Measurements from ENCODE around the gene ZMYM4. TPM values are rescaled to one million over a fixed set of nuclear protein-coding genes. Genes with fewer than 3 reads are reported as not detected.

The ZMYM4 gene
- total RNA-seq, 3 donors from 2014 or later (not counting 1 experiment from before 2014, with no cell fraction given), result 41.0 to 48.0 (median 45.8) TPM

- no peaks in the 10 kb centered on the region for H3K4me1 ChIP-seq (ENCODE audit: control insufficient read depth, insufficient read depth, low read length)
- Mint-ChIP-seq H3K9me3 (no peaks in the 10 kb centered on the region), H3K27me3 (ENCODE audit: low read depth in 2 of 2) (no peaks in the 10 kb centered on the region), H3K27ac (peak overlapping the region; percentile 36 to 57), H3K36me3 (no peaks in the 10 kb centered on the region), H3K4me1 (peaks cover 18 to 27% of the 10 kb centered on the region in 2 donors), H3K4me3 (peak overlapping the region; percentile 22)
- ATAC-seq (no peak), DNase-seq (peak in 1 of 2 donors; percentile 55)
- H3K27me3 ChIP-seq (ENCODE audit: control insufficient read depth, insufficient read depth, low read length), result no peaks in the 10 kb centered on the region
- H3K36me3 ChIP-seq (ENCODE audit: control insufficient read depth, insufficient read depth, low read length), result peaks cover 2% of the 10 kb centered on the region
- H3K27ac ChIP-seq (ENCODE audit: low read length), result no peak overlapping the region
- no peaks in the 10 kb centered on the region for H3K9me3 ChIP-seq (ENCODE audit: control insufficient read depth, insufficient read depth, low read length)
- WGBS (ENCODE audit: insufficient coverage), result 66% methylated on average over 4 of the region's 5 CpGs
- intact Hi-C loops (cut with micrococcal nuclease), result no loop called here
- H3K4me3 ChIP-seq (ENCODE audit: low read length), result no peak overlapping the region
- TF ChIP-seq CTCF (IDR thresholded peaks at IDR 0.05), result no peak
Observed at GRCh38 chr1:35285771-35286606, 17.5 kb downstream of the ZMYM4 start.

GRCh38 chr1:35287807-35288640 is 19.5 kb downstream of the ZMYM4 start:
- Histone ChIP-seq H3K27me3 (ENCODE audit: control insufficient read depth, insufficient read depth, low read length) (no peaks in the 10 kb centered on the region), H3K4me1 (ENCODE audit: control insufficient read depth, insufficient read depth, low read length) (no peaks in the 10 kb centered on the region), H3K9me3 (ENCODE audit: control insufficient read depth, insufficient read depth, low read length) (no peaks in the 10 kb centered on the region), H3K4me3 (ENCODE audit: low read length) (no peak overlapping the region), H3K36me3 (ENCODE audit: control insufficient read depth, insufficient read depth, low read length) (peaks cover 2% of the 10 kb centered on the region), H3K27ac (ENCODE audit: low read length) (no peak overlapping the region)
- Mint-ChIP-seq H3K27me3 (ENCODE audit: low read depth in 2 of 2) (no peaks in the 10 kb centered on the region), H3K4me1 (peaks cover 18 to 27% of the 10 kb centered on the region in 2 donors), H3K27ac (no peak overlapping the region), H3K4me3 (no peak overlapping the region), H3K9me3 (no peaks in the 10 kb centered on the region), H3K36me3 (no peaks in the 10 kb centered on the region)
- DNase-seq (no peak), ATAC-seq (no peak)
- intact Hi-C loops (cut with micrococcal nuclease), result no loop called here
- TF ChIP-seq CTCF (IDR thresholded peaks at IDR 0.05), result no peak
- 87% methylated on average over 8 of the region's 9 CpGs for WGBS (ENCODE audit: insufficient coverage)

GRCh38 chr1:35288761-35289160 is 20.3 kb downstream of the ZMYM4 start:
- intact Hi-C loops (cut with micrococcal nuclease), result no loop called here
- no peaks in the 10 kb centered on the region for H3K27me3 Mint-ChIP-seq (ENCODE audit: low read depth in 2 of 2)
- no peaks in the 10 kb centered on the region for H3K9me3 Mint-ChIP-seq
- no peak overlapping the region for H3K4me3 Mint-ChIP-seq
- Histone ChIP-seq H3K27me3 (ENCODE audit: control insufficient read depth, insufficient read depth, low read length) (no peaks in the 10 kb centered on the region), H3K4me1 (ENCODE audit: control insufficient read depth, insufficient read depth, low read length) (no peaks in the 10 kb centered on the region), H3K27ac (ENCODE audit: low read length) (no peak overlapping the region), H3K36me3 (ENCODE audit: control insufficient read depth, insufficient read depth, low read length) (peaks cover 2% of the 10 kb centered on the region), H3K9me3 (ENCODE audit: control insufficient read depth, insufficient read depth, low read length) (no peaks in the 10 kb centered on the region), H3K4me3 (ENCODE audit: low read length) (no peak overlapping the region)
- H3K36me3 Mint-ChIP-seq, result no peaks in the 10 kb centered on the region
- no peak for DNase-seq
- TF ChIP-seq CTCF (IDR thresholded peaks at IDR 0.05), result no peak
- H3K27ac Mint-ChIP-seq, result no peak overlapping the region
- no peak for ATAC-seq
- peaks cover 18 to 27% of the 10 kb centered on the region in 2 donors for H3K4me1 Mint-ChIP-seq

Data from natural killer cell (primary cell).